GM18505 (cell line): ENCODE results near the gene SPP2.

Source experiments
- ATAC-seq: cut with Tn5 transposase; IDR thresholded peaks from one replicate; pipeline ENCODE4 v1.9.1; 2021; ENCODE audit not compliant: unreplicated experiment
- POLR2A ChIP-seq: IDR thresholded peaks from 4 replicates; pipeline ENCODE4 v1.6.1; 2011; ENCODE audit warnings: borderline replicate concordance; ENCODE audit not compliant: insufficient read depth, insufficient read length; ENCODE audit errors: extremely low read depth

The SPP2 gene, protein sequence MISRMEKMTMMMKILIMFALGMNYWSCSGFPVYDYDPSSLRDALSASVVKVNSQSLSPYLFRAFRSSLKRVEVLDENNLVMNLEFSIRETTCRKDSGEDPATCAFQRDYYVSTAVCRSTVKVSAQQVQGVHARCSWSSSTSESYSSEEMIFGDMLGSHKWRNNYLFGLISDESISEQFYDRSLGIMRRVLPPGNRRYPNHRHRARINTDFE

DNA sequence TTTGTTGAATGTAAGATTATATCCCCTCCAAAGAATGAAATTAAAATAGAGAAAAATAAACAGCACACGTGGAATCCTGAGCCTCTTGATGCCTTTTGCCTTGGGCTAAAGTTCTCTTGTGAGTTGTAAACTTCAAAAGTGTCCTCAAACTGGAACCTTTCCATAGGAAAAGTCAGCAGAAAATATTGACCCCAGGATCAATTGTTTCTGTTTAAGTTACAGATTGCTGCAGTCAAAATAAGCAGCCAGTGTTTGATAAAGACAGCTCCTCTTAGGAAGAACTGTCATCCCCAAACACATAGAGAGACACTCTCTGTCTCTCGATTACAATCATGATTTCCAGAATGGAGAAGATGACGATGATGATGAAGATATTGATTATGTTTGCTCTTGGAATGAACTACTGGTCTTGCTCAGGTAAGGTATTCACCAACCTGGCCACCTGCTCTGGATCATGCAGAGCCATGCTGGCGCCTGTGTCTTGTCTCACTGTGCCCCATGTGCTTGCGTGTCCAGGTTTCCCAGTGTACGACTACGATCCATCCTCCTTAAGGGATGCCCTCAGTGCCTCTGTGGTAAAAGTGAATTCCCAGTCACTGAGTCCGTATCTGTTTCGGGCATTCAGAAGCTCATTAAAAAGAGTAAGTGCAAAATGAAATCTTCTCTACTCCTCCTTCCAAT, at the start of gene SPP2:
Gene SPP2, plus strand, starts transcription at position 248 of the 681 bp plus-strand sequence. Its CDS starts 85 bp downstream, at position 333.
- no peak for TF ChIP-seq POLR2A
- no peak for ATAC-seq

DNA sequence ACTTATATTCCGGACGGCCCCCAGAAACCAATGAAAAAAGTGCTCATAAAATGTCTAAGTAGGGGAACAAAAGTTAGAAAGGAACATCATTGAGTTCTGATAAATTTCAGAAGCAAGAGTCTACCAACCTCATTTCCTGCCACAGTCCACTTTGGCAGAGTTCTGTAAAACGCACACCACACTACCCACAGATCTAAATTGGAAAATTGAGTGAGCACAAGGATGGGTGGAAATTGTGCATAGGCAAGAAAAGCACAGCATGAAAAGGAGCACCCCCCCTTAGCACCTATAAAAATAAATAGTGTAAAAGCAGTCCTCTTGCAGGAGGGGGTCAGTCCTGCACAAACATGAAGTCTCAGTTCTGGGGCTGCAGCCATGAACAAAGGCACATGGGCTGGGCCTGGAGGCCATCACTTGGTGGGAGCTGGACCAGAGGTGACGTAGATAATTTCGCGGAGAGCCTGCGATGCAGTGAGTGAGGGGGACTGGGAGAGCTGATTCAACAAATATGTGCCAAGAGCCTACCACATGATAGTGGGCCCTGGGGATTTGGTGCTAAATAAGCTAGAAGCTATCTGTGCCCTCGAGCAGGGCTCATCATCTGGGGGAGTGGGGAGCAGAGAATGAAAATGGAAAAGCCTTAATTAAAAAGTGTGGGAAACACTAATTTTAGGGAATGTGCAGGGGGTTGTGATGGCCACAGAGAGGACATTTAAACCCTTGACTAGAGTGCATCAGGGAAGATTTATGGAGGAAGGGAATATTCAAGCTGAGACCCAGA, 48.9 kb upstream of the SPP2 start:
- TF ChIP-seq POLR2A, result no peak
- ATAC-seq, result no peak

DNA sequence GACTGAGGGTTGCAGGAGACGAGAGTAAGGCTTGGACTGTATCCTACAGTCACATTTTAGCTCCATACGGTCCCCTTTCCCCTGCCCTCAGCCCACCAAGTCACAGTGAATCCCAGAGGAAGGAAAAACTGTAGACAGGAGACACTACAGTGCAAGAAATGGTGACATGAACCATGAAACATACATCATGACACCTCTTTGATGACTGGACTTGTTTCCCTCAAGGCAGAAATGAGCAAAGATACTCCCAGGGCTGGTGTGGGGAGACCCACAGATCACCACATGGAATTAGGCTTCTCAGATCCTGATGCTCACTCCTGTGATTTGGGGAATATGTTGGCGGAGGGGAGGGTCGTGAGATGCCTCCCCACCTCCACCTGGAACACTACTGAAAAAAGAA, 48.2 kb upstream of the SPP2 start:
- TF ChIP-seq POLR2A, result no peak
- no peak for ATAC-seq

DNA sequence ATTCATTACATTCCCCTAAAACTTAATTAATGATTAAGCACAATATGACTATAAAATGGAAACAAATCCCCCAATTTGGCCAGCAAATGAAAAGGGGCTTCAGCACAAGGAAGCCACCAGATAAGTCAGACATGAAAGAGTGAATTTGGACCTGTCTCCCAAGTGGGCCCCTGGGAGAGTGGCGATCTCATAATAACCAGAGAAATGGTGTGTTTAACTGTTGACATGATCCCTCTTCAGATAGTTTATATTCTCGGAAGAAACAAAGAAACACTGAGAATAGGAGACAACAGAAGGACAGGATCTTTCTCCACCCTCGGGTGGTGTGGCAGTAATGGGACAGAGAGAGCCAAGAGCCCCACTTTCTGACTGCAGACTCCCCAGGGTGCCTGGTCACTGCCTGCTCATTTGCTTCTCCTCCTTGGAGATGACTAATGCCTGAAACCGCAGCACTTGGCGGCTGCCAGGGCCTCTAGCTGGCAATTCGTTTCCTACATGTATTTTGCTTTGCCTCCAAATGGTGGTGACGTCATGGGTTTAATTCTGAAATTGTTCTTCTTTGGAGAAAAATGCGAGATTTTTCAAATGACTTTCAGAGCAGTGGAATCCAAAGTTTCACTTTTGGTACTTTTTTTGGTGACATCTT, 46.4 kb upstream of the SPP2 start:
- no peak for TF ChIP-seq POLR2A
- no peak for ATAC-seq

DNA sequence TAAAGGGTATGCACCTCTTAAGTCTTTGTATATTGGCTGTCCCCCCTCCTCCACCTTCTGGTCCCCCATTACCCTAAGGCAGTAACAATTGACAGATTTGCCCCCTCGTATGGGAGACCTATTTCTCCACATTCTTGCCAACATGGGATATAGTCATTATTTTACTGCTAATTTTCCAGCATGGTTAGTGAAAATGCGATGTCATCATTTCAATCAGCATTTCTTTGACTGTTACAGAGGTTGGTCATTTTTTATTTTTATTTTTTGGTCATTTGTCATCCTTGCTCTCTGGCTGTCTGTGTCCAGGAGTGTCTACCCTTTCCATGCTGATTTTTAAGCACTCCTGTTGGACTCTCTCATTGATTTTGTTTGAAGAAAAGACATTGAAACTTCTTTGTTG, 45.4 kb upstream of the SPP2 start:
- no peak for TF ChIP-seq POLR2A
- no peak for ATAC-seq

DNA sequence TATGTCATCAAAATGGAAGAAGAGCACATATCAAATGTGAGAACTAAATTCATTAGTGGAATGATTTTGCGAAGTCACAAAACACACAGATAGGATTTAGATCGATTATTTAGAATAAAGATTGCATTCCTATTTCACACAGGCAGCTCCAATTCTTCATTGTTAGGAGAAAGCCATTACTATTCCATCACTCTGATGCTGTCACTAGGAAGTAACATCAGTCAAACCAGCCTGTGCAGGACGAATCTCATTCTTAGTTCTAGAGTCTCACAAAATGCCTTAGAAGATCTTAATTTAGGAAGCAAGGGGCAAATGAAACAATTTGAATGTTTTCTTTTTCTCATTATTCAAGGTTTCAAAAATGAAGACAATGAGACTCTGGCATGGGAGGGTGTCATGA, 44.0 kb upstream of the SPP2 start:
- TF ChIP-seq POLR2A, result no peak
- no peak for ATAC-seq

DNA sequence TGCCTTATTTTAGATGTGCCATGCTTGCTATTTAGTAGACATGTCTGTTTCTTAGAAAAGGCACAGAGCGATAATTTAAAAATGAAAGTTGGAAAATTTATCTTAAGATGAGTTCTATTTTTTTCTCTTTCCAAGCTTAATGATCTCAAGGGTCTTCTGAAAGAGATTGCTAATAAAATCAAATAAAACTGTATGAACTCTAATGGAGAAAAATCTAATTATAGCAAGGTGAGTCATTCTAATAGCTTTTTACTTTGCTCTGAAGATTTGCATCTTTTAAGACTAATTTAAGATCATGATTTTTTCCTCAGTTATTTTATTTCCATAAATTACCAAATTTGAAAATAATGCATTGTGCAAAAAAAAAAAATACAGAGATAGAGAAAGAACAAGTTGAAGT, 36.1 kb upstream of the SPP2 start:
- no peak for ATAC-seq
- no peak for TF ChIP-seq POLR2A

DNA sequence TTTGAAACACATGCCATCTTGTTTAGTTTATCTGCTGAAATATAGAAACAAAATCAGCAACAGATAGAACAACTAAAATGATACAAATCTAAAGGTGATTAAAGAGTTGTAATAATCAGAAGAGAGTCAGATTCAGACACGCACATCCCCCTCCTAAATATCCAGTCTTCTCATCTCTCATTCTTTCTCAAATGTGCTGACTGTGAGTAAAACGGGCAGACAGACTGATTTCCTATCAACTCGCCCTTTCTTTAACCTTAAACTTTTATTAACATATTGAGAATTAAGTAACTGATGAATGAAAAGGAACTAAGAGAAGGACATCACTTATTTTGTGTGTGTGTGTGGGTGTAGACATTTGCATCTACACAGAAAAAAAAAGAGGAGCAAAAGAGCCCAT, 34.6 kb upstream of the SPP2 start:
- TF ChIP-seq POLR2A, result no peak
- no peak for ATAC-seq

DNA sequence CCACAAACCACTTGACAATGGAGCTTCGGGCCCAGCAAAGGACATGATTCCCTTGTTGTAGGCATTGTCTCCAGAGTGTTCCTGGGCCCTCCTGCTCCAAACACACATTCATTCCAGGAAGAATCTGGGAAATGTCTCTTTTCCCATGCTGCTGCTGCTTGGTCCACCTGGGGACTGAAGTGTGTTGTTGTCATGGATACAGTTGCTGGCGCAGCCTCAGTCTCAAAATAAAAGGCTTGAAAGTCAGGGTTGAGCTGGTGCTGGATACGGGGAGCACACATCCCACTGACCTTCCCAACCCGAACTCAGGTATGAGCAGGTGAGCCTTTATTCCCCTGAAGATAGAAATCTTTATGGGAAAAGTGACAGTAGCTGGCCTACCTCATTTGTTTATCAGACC, 30.6 kb upstream of the SPP2 start:
- TF ChIP-seq POLR2A, result no peak
- no peak for ATAC-seq

DNA sequence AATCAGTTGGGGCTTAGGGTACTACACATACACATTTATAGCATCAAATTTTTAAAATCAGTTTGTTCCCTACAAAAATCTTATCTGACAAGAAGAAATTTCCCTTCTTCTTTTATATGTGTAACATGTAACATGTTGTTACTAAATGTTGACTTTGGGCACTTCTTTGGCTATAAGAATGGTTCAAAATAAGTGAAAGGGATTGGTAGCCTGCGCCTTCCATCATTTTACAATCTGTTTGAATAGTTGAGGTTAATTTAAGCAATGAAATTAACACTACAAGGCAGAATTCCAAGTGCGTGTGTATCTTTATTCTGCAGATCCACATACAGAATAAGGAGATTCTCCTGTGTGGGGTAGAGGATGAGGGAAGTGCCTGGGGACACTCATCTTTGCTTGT, 30.2 kb upstream of the SPP2 start:
- no peak for ATAC-seq

DNA sequence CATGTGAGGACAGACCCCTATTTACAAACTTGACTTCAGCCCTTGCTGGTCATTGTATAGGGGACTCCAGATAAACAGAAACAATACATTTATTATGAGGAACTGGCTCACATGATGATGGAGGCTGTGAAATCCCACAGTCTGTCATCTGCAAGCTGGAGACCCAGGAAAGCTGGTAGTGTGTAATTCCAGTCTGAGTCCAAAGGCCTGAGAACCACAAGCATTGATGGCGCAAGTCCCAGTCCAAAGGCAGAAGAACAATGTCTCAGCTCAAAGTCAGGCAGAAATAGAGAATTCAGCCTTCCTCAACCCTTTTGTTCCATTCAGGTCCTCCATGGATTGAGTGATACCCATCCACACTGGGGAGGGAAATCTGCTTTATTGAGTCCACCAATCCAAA, 28.1 kb upstream of the SPP2 start:
- no peak for ATAC-seq
- TF ChIP-seq POLR2A, result no peak

More for the DNA sequence above, 30.2 kb upstream of the SPP2 start:
- no peak for TF ChIP-seq POLR2A

DNA sequence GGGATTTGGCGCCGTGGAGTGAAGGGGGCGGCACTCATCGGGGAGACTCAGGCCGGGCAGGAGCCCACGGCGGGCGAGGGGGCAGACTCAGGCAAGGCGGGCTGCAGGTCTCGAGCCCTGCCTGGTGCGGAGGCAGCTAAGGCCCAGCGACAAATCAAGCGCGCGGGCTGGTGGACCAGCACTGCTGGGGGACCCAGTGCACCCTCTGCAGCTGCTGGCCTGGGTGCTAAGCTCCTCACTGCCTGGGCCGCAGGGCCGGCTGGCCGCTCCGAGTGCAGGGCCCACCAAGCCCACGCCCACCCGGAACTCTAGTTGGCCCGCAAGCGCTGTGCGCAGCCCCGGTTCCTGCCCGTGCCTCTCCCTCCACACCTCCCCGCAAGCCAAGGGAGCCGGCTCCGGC, 26.2 kb upstream of the SPP2 start:
- no peak for ATAC-seq
- TF ChIP-seq POLR2A, result no peak

DNA sequence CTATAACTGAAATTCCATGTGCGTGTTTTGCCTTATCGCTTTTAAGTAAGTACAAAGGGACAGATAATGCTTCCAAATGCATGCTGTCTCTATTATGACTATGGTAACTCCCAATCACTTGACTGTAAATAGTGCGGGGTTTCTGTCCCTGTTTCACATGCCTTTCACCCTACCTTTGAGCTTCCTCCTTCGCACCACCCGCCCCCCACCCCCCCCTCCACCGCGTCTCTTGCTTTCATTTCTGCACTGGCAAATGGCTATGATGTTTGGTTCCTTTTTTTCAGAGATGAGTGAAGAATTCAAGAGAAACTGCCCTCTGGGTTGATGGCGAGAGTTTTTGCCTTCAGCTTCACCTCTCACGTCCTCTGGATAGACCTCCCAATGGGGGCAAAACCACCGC, 25.0 kb upstream of the SPP2 start:
- TF ChIP-seq POLR2A, result no peak
- no peak for ATAC-seq
